RWPE1 (cell line): ENCODE data around the gene NHERF1.

Source experiments
- CTCF ChIA-PET: fragments of 350-600 bp; sonication (Branson Sonifier 250); formaldehyde crosslinking; extraction: SDS; loops from one replicate; lab custom pipeline; 2021; lab: Yijun Ruan, JAX
- POLR2A ChIA-PET: fragments of 400-600 bp; formaldehyde crosslinking; extraction: SDS; loops from one replicate; lab custom pipeline; 2020; ENCODE audit warnings: antibody characterized with exemption; ENCODE audit not compliant: low non-redundant PET; lab: Yijun Ruan, JAX
- DNase-seq: peaks from one replicate; pipeline ENCODE4 v3.0.0; 2012; ENCODE audit warnings: low spot score
- H3K27ac ChIP-seq: fragments of 450-650 bp; 2 replicates; pipeline ENCODE4 v1.5.1; 2017
- CTCF ChIP-seq: fragments of 450-650 bp; conservative IDR thresholded peaks from 2 replicates; pipeline ENCODE4 v1.5.1; 2017; ENCODE audit warnings: low read depth, mild to moderate bottlenecking

The NHERF1 gene

GRCh38 chr17:74818291-74818938, 70.0 kb downstream of the NHERF1 start:
- no peak overlapping the region for H3K27ac ChIP-seq
- TF ChIP-seq CTCF: no peak
- ChIA-PET CTCF (interaction anchor here (0.6 kb wide), 1 partner anchor 9 kb away, joined by 4 read pairs; no protein-coding TSS in a partner anchor), POLR2A (no interaction called here)
- DNase-seq: no peak
